ENCODE measurements around the gene GSG1.
"Not testable (repeated sequence)": the region's sequence is repeated elsewhere in the genome, so short reads cannot be mapped to it uniquely, and the experiment has no call there.

GSG1 gene

DNA sequence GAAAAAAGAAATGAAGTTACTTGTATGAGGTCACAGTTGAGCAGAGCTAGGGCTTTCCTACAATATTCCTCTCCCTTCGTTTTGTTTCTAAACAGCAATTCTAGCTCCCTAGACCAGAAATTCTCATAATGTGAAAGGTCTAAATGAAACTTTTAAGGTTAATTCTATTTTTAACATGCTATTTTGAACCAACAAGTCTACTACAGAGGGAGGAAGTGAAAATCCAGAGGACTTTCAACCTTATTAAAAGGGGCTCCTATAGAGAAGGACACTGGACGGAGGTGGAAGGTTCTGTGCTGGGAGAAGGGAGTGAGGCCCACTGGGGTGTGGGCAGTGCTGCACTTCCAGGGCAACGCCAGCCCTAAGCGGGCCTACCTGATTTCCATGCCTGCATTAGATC lies 13.4 kb downstream of the GSG1 start:
- no peak for DNase-seq

DNA sequence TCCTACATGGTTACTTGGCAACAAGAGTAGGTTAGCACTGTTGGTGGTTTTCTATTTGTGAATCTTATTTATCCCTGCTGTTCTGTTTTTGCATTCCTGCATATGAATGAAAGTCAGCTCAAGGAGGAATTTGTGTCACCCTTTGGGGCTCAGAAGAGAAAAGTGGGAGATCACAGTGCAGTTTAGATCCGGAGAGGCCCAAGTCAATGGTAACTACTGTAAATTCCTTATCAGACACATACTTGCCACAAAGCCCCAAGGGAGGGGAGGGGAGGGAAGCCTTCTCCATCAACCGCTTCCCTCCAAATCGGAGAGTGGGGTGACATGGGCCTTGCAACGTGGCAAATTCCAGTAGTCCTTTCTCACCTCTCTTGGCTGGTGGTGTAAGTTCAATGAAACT lies 15.0 kb downstream of the GSG1 start:
- no peak for DNase-seq

DNA sequence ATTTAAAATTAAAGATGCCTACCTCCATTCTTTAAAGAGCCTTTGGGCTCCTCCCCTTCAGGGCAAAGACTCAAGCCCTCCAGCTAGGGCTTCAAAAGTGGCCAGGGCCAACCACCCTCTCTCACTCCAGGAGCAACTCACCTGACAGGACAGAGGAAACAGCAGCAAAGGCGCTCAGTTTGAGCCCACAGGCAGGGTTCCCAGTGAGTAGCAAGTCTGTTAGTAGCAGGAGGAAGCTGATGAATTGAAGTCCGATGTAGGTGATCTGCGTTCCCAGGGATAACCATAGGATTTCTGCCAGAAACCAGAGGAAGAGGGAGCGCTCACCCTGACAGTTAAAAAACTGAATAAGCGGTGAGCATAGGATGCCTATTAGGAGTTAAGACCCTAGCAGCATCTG lies 15.7 kb downstream of the GSG1 start:
- no peak for DNase-seq

DNA sequence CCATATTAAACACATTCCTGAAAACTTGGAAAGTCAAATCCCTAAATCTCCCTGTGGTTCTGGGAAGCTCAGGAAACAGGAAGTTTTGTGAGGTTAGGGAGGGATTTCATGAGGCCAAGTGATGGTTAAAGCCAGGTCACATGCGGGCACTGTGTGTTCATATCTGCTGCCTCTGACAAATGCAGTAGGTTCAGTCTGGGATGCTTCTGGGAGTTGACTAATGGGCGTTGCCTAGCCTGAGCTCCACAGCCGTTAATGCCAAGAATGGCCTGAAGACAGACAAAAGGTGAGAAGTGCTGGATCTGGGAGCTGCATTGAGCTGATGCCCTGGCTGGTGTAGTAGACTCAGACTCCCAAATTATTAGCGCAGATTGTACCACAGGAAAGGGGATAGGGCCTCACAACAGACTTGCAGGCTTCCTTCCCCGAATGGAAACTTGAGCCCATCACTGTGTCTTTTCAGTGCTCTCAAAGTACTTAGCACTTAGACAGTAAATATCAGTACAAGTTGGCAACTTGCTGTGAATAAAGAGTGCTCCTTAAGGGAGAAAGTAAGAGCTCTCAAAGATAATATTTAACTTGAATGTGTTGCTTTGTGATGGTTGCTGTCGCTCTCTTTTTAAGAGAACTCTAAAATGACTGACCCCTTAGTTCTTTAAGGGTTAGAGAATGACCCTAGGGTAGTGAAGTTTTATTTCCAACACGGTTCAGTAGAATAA lies 17.3 kb downstream of the GSG1 start:
- no peak for DNase-seq

DNA sequence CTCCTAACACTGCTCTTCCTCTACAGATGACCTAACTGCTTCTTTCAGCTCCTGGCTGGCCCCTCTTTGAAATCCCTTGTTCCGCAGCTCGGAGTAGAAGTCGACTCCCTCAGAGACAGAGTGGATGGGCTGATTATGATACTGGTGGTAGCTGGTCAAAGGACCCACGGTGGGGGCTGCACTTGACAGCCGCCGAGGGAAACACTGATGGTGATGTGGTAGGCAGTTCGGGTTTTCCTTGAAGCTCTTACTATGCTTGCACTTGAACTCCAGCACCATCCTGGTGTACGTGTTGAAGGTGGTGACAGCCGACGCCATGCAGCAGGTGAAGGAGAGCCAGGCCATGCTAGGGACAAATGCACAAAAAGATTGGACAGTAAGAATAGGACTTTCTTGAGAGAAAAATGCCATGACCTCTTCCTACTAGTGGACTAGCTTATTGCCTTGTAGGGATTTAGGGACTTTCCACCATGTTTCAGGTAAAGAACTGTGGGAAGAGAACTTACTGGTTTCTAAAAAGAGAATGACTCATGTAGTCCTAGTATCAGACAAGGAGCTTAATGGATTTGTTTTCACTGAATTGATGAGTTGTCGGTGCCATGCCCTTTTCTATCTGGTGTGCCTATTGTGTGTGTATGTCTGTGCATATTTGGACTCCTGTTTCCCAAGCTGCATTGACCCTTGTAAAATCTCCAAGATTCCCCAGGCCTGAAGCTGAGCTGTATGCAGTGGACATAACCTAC lies 18.4 kb downstream of the GSG1 start:
- DNase-seq: no peak

DNA sequence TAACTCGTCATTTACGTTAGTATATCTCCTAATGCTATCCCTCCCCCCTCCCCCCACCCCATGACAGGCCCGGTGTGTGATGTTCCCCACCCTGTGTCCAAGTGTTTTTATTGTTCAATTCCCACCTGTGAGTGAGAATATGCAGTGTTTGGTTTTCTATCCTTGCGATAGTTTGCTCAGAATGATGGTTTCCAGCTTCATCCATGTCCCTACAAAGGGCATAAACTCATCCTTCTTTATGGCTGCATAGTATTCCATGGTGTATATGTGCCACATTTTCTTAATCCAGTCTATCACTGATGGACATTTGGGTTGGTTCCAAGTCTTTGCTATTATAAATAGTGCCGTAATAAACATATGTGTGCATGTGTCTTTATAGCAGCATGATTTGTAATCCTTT lies 19.8 kb downstream of the GSG1 start:
- not testable (repeated sequence) for DNase-seq

DNA sequence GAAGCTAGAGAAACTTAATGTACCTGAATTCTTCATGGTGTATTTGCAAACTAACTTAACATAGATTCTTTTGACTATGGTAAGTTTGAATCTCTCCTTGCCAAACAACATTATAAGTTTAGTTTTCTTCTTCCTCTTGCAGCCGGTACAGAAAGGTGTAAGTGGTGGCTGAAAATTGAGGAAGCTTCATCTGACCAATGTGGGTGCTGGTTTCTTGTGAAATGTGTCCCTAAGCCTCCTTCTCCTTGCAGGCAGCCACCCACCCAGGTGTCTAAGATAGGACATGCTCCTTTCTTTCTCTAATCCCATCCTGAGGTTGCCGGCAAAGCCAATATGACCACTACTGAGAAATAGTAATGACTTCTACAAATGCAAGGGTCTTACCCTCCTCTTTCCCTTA lies 20.6 kb downstream of the GSG1 start:
- no peak for DNase-seq

DNA sequence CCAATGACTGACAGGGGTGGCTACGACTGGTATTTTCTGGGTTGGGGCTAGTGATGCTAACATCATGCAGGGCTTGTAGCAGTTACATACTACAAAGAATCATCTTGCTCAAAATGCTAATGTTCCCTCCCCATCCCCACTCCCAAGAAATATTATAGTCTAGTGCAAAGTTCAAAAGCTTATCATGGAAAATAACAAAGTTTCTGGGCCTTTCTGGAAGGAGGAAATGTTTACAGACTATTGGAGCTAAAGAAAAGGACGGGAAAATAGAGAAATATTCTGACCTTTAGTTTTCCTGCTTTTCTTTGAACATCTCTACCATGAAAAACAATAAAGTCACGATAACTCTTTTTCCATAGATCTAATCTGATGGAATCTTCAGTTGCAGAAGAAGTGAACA lies 23.2 kb downstream of the GSG1 start:
- no peak for DNase-seq

DNA sequence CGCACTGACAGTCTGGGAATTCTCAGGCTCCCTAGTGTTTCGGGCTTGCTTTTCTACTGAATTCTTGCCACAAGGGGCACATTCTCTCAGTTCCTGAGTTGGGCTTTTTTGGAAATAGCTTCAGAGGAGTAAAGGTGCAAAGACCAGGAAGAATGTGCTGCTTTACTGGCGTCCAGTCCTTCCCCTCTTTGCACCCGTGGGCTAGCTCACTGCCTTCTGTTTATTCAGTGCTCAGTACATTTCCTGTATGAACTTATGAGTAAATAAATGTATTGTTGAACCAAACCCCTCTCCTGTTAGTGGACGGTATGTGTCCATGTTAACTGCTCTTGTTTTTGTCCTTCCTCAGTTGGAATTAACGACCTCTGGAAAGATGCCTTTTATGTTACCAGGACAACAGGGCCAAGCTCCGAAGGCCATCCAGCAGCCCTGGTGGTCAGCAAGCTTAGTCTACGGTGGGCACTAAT lies 24.0 kb downstream of the GSG1 start:
- DNase-seq: no peak

DNA sequence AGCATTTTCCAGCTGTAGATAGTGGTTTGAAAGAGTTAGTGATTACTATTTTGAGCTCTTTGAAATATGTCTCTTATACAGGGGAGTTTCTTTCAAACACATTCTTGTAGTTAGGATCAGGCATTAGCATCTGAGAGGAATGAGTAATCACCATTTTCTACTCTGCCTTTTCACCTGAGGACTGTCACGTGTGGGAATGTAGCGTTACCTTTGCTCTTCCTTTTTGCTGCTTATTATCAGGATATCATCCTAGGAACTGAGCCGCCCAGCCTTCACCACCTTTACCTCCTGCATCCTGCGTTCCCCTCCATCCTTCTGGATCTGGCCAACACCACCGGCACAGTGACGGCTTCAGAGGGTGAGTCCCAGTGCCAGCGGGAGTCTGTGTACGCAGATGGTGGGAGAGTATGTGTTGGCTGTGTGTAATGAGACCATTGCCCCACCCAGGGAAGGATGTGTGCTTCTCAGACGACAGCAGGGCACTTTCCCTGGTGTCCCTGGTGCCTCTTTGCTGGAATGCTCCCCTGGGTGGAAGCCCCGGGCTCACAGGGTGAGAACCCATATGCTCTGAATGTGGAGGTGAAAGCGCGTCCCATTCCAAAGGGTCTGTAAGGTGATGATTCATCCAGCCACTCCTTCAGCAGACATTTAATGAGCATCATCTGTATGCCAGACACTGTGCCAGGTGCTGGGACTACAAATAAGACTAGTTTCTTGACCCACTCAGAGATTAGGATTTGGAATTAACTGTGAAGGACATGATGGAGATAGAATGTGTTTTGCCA lies 27.5 kb downstream of the GSG1 start:
- no peak for DNase-seq

DNA sequence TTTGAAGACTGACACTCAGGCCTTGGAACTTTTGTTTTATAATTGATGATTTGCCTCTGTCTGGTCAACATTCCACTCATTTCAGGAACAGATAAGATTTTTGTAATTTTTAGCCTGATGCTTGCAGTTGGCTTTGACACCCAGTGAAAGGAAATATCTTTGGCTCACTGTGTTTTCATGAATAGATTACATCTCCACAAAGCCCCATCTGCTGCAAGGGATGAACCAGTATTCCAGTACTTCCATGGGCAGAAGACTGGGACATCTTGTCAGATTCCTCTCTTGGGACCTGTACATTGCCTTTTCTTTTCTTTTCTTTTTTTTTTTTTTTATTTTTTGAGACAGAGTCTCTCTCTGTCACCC lies 28.4 kb downstream of the GSG1 start:
- no peak for DNase-seq

DNA sequence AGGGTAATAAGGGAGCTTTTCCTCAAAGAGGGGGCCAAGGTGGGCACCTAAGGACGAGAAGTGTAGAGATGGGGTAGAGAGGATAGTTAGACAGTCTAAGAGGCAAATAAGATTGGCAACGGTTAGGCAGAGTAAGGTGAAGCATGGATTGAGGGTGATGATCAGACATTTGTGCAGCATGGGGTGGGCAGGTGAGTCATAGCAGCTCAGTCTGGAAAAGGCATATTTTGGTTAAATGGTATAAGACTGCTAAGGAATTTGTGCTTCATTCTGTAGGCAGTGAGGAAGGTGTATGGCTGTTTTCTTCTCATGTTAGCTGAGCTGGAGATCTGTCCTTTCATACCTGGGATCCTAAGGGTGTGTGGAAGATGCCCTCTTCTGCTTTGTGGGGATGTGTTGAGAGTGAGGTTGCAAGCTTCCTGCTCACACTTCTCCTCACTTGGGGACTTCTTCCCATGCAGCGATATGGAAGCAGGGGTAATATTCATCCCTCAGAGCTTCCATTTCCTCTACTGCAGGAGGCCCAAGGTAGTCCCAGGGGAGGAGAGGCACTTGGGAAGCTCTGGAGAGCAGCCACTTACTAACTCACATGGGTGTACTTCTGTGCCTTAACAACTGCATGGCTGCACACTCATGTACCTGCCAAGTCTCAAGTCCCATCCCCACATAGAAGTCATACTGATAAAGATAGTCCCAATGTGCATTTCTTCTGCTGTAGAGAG lies 28.9 kb downstream of the GSG1 start:
- no peak for DNase-seq

DNA sequence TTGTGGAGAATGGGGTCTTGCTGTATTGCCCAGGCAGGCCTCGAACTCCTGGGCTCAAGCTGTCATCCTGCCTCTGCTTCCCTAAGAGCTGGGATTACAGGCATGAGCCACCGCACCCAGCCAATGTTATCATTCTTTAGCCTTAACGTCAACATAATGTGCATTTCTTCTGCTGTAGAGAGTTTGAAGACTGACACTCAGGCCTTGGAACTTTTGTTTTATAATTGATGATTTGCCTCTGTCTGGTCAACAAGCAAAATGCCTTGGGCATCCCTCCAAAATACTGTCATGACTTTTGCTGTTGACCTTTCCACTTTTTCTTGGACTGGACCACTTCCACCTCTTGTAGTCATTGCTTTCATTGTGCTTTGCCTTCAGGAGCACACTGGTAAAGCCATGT lies 30.3 kb downstream of the GSG1 start:
- DNase-seq: no peak

DNA sequence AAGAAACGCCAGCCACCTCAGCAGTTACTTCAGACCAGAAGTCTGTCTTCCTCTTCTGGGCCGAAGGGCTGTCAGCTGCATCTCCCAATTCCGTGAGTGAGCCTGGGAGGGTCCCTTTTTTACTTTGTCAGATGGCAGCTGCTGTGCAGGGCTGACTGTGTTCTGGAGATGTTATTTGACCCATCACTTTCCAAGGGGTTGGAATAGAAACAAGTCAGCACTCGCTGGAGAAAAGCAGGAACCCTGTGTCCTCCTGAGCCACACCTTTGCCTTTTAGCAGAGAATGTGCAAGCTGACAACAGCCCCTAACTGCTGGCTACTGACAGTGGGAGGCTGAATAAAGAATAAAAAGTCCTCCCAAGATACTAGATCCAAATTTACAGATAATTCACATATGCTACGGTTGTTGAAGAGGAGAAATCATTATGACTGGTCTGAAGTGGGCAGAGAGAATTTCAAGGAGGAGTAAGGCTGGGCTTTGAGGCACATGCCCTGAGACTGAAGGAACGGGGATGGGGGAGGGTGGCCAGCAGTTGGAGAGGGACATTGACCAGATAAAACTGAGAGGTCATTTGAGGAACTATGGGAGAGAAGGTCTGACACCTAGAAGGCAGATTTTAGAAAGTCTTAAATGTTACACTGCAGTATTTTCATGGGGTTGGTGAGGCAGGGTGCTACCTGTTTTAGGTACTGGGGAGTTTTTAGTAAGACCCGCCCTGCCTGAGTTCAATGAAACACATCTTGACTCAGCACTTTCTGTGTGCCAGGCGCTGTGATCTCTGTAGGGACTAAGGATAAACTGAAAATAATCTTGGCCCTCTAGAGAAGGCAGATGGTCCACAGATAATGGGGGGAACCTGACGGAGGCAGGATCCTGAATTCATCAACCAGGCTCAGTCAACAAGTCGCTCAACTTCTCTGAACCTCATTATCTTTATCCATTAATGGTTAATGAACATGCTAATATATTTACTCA lies 31.9 kb downstream of the GSG1 start:
- DNase-seq: no peak

DNA sequence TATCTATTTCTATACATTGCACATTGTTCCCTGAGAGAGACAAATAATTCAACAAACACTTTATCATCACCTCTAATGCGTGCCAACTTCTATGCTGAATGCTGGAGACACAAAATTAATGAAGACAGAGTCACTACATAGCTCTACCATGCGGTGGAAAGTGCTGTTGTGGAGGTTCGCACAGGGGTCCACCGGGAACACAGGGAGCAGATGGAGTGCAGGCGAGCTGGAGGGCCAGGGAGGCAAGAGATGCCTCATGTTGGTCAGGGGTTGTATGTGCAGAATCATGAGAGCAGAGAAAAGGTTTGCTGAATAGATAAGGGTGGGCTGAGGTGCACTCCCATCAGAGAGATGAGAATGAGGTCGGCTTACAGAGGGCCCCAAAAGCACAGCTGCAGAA lies 34.1 kb downstream of the GSG1 start:
- DNase-seq: no peak

DNA sequence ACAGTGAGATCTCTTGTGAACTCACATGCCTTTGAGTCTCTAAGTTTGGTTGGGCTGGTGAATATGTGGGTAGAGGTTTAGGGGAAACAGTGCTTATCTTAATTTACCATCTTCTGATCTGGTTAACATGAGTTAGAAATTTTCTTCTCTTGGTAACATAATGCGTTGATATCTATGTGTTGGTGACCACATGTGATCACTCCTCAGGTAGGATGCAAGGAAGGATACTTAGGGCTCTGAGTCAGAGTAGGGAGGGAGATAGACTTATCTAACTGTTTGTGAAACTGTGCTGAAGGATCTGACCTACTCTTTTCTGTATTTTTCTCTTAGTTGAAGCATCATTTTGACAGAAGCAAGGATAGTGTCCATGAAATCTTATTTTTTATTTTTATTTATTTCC lies 36.1 kb downstream of the GSG1 start:
- DNase-seq: no peak

DNA sequence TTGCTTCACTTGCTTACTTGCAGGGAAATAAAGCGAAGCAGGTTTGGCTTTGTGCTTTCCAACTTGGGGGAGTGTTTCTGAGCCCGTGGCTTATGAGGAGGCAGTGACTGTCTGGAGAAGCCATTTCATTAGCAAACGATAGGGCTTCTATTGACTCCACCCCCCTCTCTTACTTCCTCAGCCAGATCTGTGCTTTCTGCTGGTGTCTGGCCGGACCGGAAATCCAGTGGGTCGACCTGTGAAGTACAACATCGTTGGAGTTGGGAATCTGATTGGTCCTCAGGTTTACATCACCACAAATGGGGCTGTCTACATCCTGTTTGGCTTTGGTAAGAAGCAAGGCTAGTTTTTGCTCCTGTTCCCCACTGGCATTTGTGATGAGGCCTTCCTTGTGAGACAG lies 37.0 kb downstream of the GSG1 start:
- no peak for DNase-seq

DNA sequence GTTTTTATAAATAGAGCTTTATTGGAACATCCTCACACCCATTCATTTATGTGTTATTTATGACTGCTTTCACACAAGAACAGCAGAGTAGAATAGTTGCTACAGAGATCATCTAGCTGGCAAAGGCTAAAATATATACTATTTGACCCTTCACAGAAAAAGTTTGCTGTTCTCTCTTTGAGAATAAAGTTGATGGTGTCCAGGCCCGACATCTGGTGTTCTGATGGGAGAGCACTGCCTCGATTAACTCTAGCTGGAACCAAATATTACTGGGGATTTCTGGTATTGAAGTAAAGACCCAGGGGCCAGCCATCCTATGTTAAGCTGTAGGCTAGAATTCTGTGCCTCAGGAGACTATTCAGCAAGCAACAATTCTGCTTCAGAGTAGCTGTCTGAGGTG lies 37.5 kb downstream of the GSG1 start:
- DNase-seq: no peak

DNA sequence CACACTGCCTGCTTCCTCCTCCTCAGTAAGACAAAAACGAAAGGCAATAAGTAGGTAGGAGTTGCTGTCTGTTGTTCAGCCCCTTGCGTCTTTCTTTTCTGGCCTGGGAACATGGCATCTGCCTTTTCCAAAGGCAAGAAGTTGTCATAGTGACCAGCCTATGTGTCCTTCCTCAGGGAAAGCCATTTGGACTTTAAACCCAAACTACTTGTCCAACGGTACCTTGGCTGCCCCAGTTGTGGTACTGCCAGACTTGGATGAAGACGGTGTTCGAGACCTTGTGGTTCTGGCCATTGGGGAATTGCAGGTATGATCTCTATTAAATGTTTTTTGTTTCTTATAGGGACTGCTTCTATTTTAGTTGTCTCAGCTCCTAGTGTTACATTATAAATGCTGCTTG lies 40.8 kb downstream of the GSG1 start:
- DNase-seq: no peak

DNA sequence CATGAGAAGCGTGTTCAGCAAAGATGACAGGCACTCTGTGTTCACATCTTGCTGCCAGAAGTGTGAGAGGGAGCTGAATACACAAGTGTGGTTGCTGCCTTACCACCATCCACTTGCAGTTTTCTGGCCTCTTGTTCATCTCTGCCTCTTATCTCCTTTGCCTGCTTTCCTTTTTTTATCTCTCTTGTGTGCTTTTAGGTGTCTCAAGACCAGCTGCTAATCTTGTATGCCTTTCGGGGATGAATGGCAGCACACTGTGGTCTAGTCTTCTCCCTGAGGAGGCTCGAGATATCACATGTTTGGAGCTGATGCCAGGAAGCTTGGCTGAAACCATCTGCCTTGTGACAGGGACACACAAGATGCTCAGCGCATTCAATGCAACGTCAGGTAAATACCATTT lies 42.1 kb downstream of the GSG1 start:
- no peak for DNase-seq

DNA sequence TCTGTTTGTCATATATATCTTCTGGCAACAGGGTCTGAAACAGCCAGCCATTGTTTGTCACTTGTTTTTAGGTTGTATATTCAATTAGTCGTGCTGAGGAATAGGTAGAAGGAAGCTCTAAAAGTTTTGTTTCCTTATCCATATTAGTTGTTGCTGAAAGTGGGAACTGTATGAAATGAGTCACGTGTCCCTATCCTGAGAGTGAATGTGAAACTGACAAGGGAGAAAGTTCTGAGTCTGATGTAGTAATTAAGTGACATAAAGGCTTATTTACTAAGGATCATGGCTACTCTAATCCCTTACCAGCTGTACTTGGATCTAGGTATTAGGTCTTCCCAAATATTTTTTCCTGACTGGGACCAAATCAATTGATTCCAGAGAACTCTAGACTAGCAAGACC lies 42.9 kb downstream of the GSG1 start:
- no peak for DNase-seq

DNA sequence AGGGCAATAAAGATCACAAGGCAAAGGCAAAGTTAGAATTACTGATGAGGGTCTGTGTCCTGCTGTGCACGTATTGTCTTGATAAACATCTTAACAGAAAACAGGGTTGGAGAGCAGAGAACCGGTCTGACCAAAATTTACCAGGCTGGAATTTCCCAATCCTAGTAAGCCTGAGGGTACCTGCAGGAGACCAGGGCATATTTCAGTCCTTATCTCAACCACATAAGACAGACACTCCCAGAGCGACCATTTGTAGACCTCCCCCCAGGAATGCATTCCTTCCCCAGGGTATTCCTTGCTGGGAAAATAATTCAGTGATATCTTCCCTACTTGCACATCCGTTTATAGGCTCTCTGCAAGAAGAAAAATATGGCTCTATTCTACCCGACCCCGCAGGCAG lies 49.9 kb downstream of the GSG1 start:
- not testable (repeated sequence) for DNase-seq
